Tibial nerve (tissue), 4 donors: ENCODE data around the gene UBE3A.

ENCODE experiments used
- EP300 ChIP-seq, 2 donors: sonication (generic); formaldehyde crosslinking; IDR thresholded peaks; one replicate each; pipeline ENCODE4 v1.6.1; 2017; ENCODE audit warnings: antibody characterized with exemption in 2 of 2, mild to moderate bottlenecking in 1 of 2
- POLR2A ChIP-seq, 2 donors: fragments of 450-650 bp; IDR thresholded peaks; one replicate each; pipeline ENCODE4 v1.6.1; 2017; ENCODE audit warnings: antibody characterized with exemption in 2 of 2, mild to moderate bottlenecking in 2 of 2, moderate library complexity in 2 of 2
- TF ChIP-seq, protein P1 (sequence below), 5 experiments: fragments of 200-600 bp in 3 of 5; fragments of 450-650 bp in 2 of 5; sonication (generic) in 3 of 5; IDR thresholded peaks; one replicate each; pipeline ENCODE4 v1.5.1; 2016 to 2019; ENCODE audit warnings: antibody characterized with exemption in 5 of 5, mild to moderate bottlenecking in 3 of 5, moderate library complexity in 2 of 5

GRCh38 chr15:25325187-25325586, 113.6 kb downstream of the UBE3A start:
- TF ChIP-seq, protein P1, sequence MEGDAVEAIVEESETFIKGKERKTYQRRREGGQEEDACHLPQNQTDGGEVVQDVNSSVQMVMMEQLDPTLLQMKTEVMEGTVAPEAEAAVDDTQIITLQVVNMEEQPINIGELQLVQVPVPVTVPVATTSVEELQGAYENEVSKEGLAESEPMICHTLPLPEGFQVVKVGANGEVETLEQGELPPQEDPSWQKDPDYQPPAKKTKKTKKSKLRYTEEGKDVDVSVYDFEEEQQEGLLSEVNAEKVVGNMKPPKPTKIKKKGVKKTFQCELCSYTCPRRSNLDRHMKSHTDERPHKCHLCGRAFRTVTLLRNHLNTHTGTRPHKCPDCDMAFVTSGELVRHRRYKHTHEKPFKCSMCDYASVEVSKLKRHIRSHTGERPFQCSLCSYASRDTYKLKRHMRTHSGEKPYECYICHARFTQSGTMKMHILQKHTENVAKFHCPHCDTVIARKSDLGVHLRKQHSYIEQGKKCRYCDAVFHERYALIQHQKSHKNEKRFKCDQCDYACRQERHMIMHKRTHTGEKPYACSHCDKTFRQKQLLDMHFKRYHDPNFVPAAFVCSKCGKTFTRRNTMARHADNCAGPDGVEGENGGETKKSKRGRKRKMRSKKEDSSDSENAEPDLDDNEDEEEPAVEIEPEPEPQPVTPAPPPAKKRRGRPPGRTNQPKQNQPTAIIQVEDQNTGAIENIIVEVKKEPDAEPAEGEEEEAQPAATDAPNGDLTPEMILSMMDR (IDR thresholded peaks at IDR 0.05) = no peak
- no peak for TF ChIP-seq POLR2A (IDR thresholded peaks at IDR 0.05)
- no peak for TF ChIP-seq EP300 (IDR thresholded peaks at IDR 0.05)
